ENCODE results near the gene RCOR3. TPM values are rescaled to one million over a fixed set of nuclear protein-coding genes. Genes with fewer than 3 reads are reported as not detected.

RCOR3 gene
- total and polyA plus RNA-seq, 2 donors from 2014 or later, result 19.8 to 64.9 TPM

DNA sequence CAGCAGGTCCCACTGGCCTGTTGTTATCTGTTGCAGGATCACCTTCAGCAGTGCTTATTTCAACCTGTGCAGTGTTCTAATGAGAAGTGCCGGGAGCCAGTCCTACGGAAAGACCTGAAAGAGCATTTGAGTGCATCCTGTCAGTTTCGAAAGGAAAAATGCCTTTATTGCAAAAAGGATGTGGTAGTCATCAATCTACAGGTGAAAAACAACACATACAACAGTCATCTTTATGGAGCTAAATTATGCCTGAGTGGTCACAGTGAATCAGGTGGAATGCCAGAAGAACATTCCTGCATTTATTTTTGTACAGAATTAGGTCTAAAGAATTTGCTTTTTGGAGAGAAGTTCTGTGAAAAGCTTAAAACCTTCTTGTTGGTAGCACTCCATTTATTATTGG, 100.7 kb downstream of the RCOR3 start:
- FAIRE-seq (no peak), DNase-seq (peak in 2 of 5 donors; percentile 12 to 28)
- TF ChIP-seq, protein P1, sequence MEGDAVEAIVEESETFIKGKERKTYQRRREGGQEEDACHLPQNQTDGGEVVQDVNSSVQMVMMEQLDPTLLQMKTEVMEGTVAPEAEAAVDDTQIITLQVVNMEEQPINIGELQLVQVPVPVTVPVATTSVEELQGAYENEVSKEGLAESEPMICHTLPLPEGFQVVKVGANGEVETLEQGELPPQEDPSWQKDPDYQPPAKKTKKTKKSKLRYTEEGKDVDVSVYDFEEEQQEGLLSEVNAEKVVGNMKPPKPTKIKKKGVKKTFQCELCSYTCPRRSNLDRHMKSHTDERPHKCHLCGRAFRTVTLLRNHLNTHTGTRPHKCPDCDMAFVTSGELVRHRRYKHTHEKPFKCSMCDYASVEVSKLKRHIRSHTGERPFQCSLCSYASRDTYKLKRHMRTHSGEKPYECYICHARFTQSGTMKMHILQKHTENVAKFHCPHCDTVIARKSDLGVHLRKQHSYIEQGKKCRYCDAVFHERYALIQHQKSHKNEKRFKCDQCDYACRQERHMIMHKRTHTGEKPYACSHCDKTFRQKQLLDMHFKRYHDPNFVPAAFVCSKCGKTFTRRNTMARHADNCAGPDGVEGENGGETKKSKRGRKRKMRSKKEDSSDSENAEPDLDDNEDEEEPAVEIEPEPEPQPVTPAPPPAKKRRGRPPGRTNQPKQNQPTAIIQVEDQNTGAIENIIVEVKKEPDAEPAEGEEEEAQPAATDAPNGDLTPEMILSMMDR (IDR thresholded peaks at IDR 0.05; ENCODE audit: borderline replicate concordance, extremely low read depth, insufficient read depth), result no peak
- no peak overlapping the region for H3K9ac ChIP-seq (ENCODE audit: low read length in 3 of 3)
- peaks cover 0 to 5% (median 3%) of the 10 kb centered on the region in 3 donors for H3K4me1 ChIP-seq (ENCODE audit: control insufficient read depth in 2 of 3, insufficient read depth in 2 of 3, low read depth in 1 of 3, low read length in 3 of 3)
- intact Hi-C loops (cut with DNase I), result no loop called here
- peak overlapping the region; percentile 20 to 44 for H3K27ac ChIP-seq (ENCODE audit: low read depth in 2 of 2, low read length in 2 of 2)
- no peak overlapping the region for H3K4me3 ChIP-seq (ENCODE audit: low read length in 3 of 3)
- H3K9me3 ChIP-seq (ENCODE audit: control insufficient read depth in 2 of 3, insufficient read depth in 1 of 3, low read length in 3 of 3), result no peaks in the 10 kb centered on the region
- no peaks in the 10 kb centered on the region for H3K36me3 ChIP-seq (ENCODE audit: control insufficient read depth in 2 of 3, insufficient read depth in 3 of 3, low read length in 3 of 3)
- H3K27me3 ChIP-seq (ENCODE audit: control insufficient read depth, insufficient read depth, low read length), result no peaks in the 10 kb centered on the region

DNA sequence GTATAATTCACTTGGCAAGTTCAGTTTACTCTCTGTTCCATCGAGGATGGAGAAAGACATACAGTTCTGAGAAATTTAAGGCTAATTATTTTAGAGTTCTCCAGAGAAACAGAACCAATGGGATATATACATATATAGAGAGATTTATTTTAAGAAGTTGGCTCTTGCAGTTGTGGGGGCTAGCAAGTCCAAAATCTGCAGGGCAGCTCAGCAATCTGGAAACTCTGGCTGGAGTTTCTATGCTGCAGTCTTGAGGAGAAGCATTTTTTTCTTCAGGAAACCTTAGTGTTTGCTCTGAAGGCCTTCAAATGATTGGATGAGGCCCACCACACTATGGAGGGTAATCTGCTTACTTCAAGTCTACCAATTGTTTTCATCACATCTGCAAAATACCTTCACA, 102.0 kb downstream of the RCOR3 start:
- TF ChIP-seq, protein P1 (IDR thresholded peaks at IDR 0.05; ENCODE audit: borderline replicate concordance, extremely low read depth, insufficient read depth), result no peak
- H3K9ac ChIP-seq (ENCODE audit: low read length in 3 of 3), result no peak overlapping the region
- H3K9me3 ChIP-seq (ENCODE audit: control insufficient read depth in 2 of 3, insufficient read depth in 1 of 3, low read length in 3 of 3), result no peaks in the 10 kb centered on the region
- DNase-seq (no peak), FAIRE-seq (no peak)
- H3K4me3 ChIP-seq (ENCODE audit: low read length in 3 of 3), result no peak overlapping the region
- peaks cover 0 to 5% (median 3%) of the 10 kb centered on the region in 3 donors for H3K4me1 ChIP-seq (ENCODE audit: control insufficient read depth in 2 of 3, insufficient read depth in 2 of 3, low read depth in 1 of 3, low read length in 3 of 3)
- H3K27me3 ChIP-seq (ENCODE audit: control insufficient read depth, insufficient read depth, low read length), result no peaks in the 10 kb centered on the region
- intact Hi-C loops (cut with DNase I), result no loop called here
- no peak overlapping the region for H3K27ac ChIP-seq (ENCODE audit: low read depth in 2 of 2, low read length in 2 of 2)
- peaks cover 0 to under 1% (median 0%) of the 10 kb centered on the region in 3 donors for H3K36me3 ChIP-seq (ENCODE audit: control insufficient read depth in 2 of 3, insufficient read depth in 3 of 3, low read length in 3 of 3)

Other genes starting within 250 kb of the RCOR3 start
- 0.54 TPM for gene KCNH1, start 125.2 kb upstream of the RCOR3 start, total RNA-seq
- gene KCNH1, start 125.2 kb upstream of the RCOR3 start, polyA plus RNA-seq (ENCODE audit: insufficient read depth, low read depth, low replicate concordance), result not detected
- gene TRAF5, start 67.5 kb downstream of the RCOR3 start, total RNA-seq, result 22.1 TPM
- gene TRAF5, start 67.5 kb downstream of the RCOR3 start, polyA plus RNA-seq (ENCODE audit: insufficient read depth, low read depth, low replicate concordance), result 4.8 TPM
- gene RD3, start 232.8 kb downstream of the RCOR3 start, total RNA-seq, result 1.1 TPM
- gene RD3, start 232.8 kb downstream of the RCOR3 start, polyA plus RNA-seq (ENCODE audit: insufficient read depth, low read depth, low replicate concordance), result not detected